Measurements from ENCODE around the gene NRG4. TPM values are rescaled to one million over a fixed set of nuclear protein-coding genes. Genes with fewer than 3 reads are reported as not detected.
"Not testable (repeated sequence)": the region's sequence is repeated elsewhere in the genome, so short reads cannot be mapped to it uniquely, and the experiment has no call there.

NRG4 gene
- total RNA-seq, 2 experiments from 2014 or later = not detected

DNA sequence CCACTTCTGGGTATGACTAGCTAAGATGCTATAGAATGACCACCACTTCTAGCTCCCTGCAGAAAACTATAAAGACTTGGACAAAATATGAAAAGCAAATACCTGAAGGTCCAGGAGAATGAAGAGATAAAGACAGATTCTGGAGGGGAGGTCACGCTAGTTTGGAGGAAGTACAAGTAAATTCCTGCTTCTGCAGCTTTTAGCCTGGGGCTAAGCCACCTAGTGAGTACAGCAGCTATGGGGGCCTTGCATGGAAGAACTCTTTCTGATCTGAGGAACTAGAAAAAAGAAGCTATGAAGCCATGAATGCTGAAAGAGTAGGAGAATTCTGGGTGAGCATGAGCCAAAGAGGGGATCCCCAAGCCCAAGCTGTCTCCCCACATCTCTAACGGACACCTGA is 29.8 kb downstream of the NRG4 start:
- no peak overlapping the region for H3K27ac Mint-ChIP-seq
- no peak overlapping the region for H3K4me3 Mint-ChIP-seq

DNA sequence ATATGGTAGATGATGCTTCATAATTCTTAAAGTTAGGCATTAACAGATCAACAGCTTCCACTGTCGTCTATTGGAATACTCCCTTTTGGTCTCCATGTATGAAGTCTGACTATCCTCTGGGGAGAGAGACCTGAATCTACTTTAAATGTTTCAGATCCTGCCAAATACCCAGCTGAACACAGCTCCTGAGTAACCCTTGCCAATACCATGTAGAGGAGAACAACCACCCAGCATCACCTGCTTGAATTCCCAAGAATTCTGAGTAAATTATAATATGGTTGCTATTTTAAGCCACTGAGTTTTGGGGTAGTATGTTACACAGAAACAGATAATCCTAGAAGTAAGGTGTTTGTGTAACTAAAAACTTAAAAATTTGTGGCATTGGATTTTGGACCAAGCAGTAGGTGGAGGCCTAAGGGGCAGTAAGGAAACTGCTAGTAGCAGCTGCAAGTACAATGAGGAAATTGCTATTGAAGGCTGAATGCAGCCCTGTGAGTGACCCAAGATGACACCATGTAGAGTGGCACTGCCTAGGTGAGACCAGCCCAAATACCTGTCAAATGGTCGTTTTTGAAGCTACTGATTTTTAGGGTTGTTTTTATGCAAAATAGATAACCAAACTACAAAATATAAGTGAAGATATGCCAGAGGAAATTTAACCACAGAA is 30.9 kb downstream of the NRG4 start:
- no peak for DNase-seq
- POLR2A ChIA-PET = no interaction called here
- Mint-ChIP-seq H3K9me3 (no peaks in the 10 kb centered on the region), H3K27ac (no peak overlapping the region), H3K36me3 (ENCODE audit: low read depth) (no peaks in the 10 kb centered on the region), H3K27me3 (peaks cover 34% of the 10 kb centered on the region), H3K4me1 (no peaks in the 10 kb centered on the region), H3K4me3 (no peak overlapping the region)
- CTCF ChIA-PET = no interaction called here

More for the DNA sequence above, 29.8 kb downstream of the NRG4 start:
- H3K27me3 Mint-ChIP-seq = peaks cover 34% of the 10 kb centered on the region
- H3K9me3 Mint-ChIP-seq = no peaks in the 10 kb centered on the region
- no peaks in the 10 kb centered on the region for H3K36me3 Mint-ChIP-seq (ENCODE audit: low read depth)
- ChIA-PET CTCF (no interaction called here), POLR2A (no interaction called here)
- DNase-seq = no peak
- H3K4me1 Mint-ChIP-seq = no peaks in the 10 kb centered on the region

- H3K4me3 Mint-ChIP-seq; DNase-seq; H3K4me1 Mint-ChIP-seq; H3K36me3 Mint-ChIP-seq (ENCODE audit: low read depth); POLR2A ChIA-PET; H3K9me3 Mint-ChIP-seq; CTCF ChIA-PET; H3K27ac Mint-ChIP-seq: not testable (repeated sequence)
- H3K27me3 Mint-ChIP-seq = peaks cover 62% of the 10 kb centered on the region
These were observed 35.5 kb downstream of the NRG4 start for GRCh38 chr15:75976766-75977165.

DNA sequence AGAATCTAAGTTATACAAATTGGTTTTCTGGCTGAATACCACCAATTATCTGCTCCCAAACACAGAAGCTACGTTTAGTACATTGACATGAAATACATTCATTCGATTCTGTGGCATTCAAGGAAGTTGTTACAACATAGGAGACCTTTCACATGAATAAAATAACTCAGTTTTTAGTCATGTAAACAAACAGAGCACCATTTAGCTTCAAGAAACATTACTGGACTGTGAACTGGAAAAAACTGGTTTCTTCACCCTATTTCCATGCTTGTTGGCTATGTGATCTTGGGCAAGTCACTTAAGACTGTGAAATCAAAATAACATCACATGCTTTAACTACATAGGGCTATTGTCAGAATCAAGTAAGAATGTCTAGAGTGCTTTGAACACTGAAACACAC is 46.2 kb downstream of the NRG4 start:
- Mint-ChIP-seq H3K36me3 (ENCODE audit: low read depth) (no peaks in the 10 kb centered on the region), H3K4me3 (no peak overlapping the region), H3K4me1 (no peaks in the 10 kb centered on the region), H3K27me3 (peaks cover 6% of the 10 kb centered on the region), H3K27ac (no peak overlapping the region), H3K9me3 (peaks cover 2% of the 10 kb centered on the region)
- ChIA-PET POLR2A (no interaction called here), CTCF (no interaction called here)
- DNase-seq = no peak

DNA sequence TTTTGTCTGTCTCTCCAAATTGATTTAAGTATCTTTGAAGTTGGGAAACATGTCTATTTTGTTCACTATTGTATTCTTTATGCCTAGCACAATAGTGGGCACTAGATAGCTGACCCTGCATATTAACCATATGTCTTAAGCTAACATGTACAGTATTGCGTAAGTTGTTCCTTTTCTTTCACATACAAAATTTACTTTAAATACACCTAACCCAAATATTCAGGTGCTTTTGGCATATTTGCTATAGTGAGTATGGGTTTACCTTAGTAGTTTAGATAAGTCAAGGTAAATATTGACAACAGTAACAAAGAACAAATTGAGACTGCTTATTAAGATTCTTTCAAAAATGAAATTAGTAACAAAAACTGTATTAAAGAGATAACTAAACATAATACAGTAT is 50.9 kb downstream of the NRG4 start:
- H3K36me3 Mint-ChIP-seq (ENCODE audit: low read depth) = no peaks in the 10 kb centered on the region
- POLR2A ChIA-PET = interaction anchor here (0.6 kb wide), 1 partner anchor 88 kb away, joined by 6 read pairs; no protein-coding TSS in a partner anchor
- DNase-seq = no peak
- no peak overlapping the region for H3K4me3 Mint-ChIP-seq
- peaks cover 25% of the 10 kb centered on the region for H3K27me3 Mint-ChIP-seq
- peaks cover 2% of the 10 kb centered on the region for H3K9me3 Mint-ChIP-seq
- CTCF ChIA-PET = no interaction called here
- H3K27ac Mint-ChIP-seq = no peak overlapping the region
- no peaks in the 10 kb centered on the region for H3K4me1 Mint-ChIP-seq

- H3K9me3 Mint-ChIP-seq = no peaks in the 10 kb centered on the region
- no peak overlapping the region for H3K27ac Mint-ChIP-seq
- no peak for DNase-seq
- CTCF ChIA-PET = no interaction called here
- peaks cover 6% of the 10 kb centered on the region for H3K4me1 Mint-ChIP-seq
- POLR2A ChIA-PET = no interaction called here
- H3K4me3 Mint-ChIP-seq = no peak overlapping the region
- peaks cover 57% of the 10 kb centered on the region for H3K27me3 Mint-ChIP-seq
- no peaks in the 10 kb centered on the region for H3K36me3 Mint-ChIP-seq (ENCODE audit: low read depth)
These were observed 56.5 kb downstream of the NRG4 start for GRCh38 chr15:75955720-75956119.

DNA sequence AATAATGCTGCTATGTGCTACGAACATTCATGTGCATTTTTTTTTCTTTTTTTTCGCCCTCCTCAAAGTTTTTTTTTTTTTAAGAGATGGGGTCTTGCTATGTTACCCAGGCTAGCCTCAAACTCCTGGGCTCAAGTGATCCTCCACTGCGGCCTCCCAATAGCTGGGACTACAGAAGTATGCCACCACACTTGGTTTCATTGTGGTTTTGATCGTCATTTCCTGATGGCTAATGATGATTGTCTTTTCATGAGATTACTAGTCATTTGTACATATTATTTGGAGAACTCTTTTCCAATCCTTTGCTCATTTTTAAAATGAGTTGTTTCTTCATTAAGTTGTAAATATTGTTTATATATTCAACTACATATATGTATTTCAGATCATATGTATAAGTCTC is 59.7 kb downstream of the NRG4 start:
- Mint-ChIP-seq H3K36me3 (ENCODE audit: low read depth) (no peaks in the 10 kb centered on the region), H3K27ac (no peak overlapping the region), H3K4me1 (peaks cover 6% of the 10 kb centered on the region), H3K27me3 (peaks cover 64% of the 10 kb centered on the region), H3K9me3 (no peaks in the 10 kb centered on the region), H3K4me3 (no peak overlapping the region)
- ChIA-PET CTCF (no interaction called here), POLR2A (no interaction called here)
- DNase-seq = no peak

GRCh38 chr15:75948761-75949296 is 63.4 kb downstream of the NRG4 start:
- H3K9me3 Mint-ChIP-seq = no peaks in the 10 kb centered on the region
- ChIA-PET CTCF (no interaction called here), POLR2A (no interaction called here)
- peaks cover 6% of the 10 kb centered on the region for H3K4me1 Mint-ChIP-seq
- H3K36me3 Mint-ChIP-seq (ENCODE audit: low read depth) = no peaks in the 10 kb centered on the region
- no peak for DNase-seq
- no peak overlapping the region for H3K4me3 Mint-ChIP-seq
- H3K27me3 Mint-ChIP-seq = peaks cover 57% of the 10 kb centered on the region
- H3K27ac Mint-ChIP-seq = no peak overlapping the region

GRCh38 chr15:75947092-75947491 is 65.1 kb downstream of the NRG4 start:
- H3K4me3 Mint-ChIP-seq = no peak overlapping the region
- DNase-seq = no peak
- no peaks in the 10 kb centered on the region for H3K36me3 Mint-ChIP-seq (ENCODE audit: low read depth)
- peaks cover 46% of the 10 kb centered on the region for H3K27me3 Mint-ChIP-seq
- no peaks in the 10 kb centered on the region for H3K4me1 Mint-ChIP-seq
- POLR2A ChIA-PET = no interaction called here
- H3K27ac Mint-ChIP-seq = no peak overlapping the region
- CTCF ChIA-PET = no interaction called here
- no peaks in the 10 kb centered on the region for H3K9me3 Mint-ChIP-seq

- CTCF ChIA-PET = no interaction called here
- Mint-ChIP-seq H3K9me3 (no peaks in the 10 kb centered on the region), H3K4me3 (no peak overlapping the region), H3K4me1 (no peaks in the 10 kb centered on the region), H3K27ac (no peak overlapping the region), H3K36me3 (ENCODE audit: low read depth) (no peaks in the 10 kb centered on the region), H3K27me3 (peaks cover 40% of the 10 kb centered on the region)
- POLR2A ChIA-PET = no interaction called here
- DNase-seq = no peak
These were observed 66.3 kb downstream of the NRG4 start for GRCh38 chr15:75945953-75946352.

- DNase-seq = no peak
- CTCF ChIA-PET = no interaction called here
- H3K27me3 Mint-ChIP-seq = peaks cover 22% of the 10 kb centered on the region
- H3K36me3 Mint-ChIP-seq (ENCODE audit: low read depth) = peaks cover 9% of the 10 kb centered on the region
- H3K27ac Mint-ChIP-seq = no peak overlapping the region
- POLR2A ChIA-PET = no interaction called here
- H3K4me1 Mint-ChIP-seq = no peaks in the 10 kb centered on the region
- H3K4me3 Mint-ChIP-seq = no peak overlapping the region
- H3K9me3 Mint-ChIP-seq = no peaks in the 10 kb centered on the region
These were observed 68.5 kb downstream of the NRG4 start for GRCh38 chr15:75943713-75944215.

GRCh38 chr15:75943246-75943645 is 69.0 kb downstream of the NRG4 start:
- Mint-ChIP-seq H3K27me3 (peaks cover 21% of the 10 kb centered on the region), H3K9me3 (no peaks in the 10 kb centered on the region), H3K36me3 (ENCODE audit: low read depth) (peaks cover 14% of the 10 kb centered on the region), H3K4me1 (no peaks in the 10 kb centered on the region), H3K27ac (no peak overlapping the region), H3K4me3 (no peak overlapping the region)
- ChIA-PET CTCF (no interaction called here), POLR2A (no interaction called here)
- DNase-seq = no peak

DNA sequence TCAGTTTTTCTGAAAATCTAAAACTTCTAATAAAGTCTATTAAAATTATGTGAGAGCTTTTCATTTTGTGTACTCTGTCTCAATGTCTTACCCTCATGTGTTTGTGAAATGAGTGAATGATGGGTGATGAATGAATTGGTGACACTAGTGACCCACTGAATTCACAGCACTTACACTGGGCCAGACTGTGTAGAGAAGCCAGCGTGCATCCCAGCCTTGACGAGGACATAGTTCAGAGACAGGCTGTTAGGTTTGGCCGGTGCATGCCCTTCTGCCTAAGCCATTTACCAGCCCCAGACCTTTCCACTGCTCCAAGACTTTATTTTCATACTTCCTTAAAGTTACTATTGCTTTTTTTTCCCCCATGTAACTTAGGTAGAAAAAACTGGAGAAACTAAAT is 69.8 kb downstream of the NRG4 start:
- H3K27me3 Mint-ChIP-seq = peaks cover 18% of the 10 kb centered on the region
- H3K27ac Mint-ChIP-seq = no peak overlapping the region
- ChIA-PET POLR2A (no interaction called here), CTCF (interaction anchor here (1.2 kb wide), 1 partner anchor 13 kb away, joined by 3 read pairs; no protein-coding TSS in a partner anchor)
- no peak overlapping the region for H3K4me3 Mint-ChIP-seq
- no peaks in the 10 kb centered on the region for H3K9me3 Mint-ChIP-seq
- H3K4me1 Mint-ChIP-seq = no peaks in the 10 kb centered on the region
- H3K36me3 Mint-ChIP-seq (ENCODE audit: low read depth) = peaks cover 21% of the 10 kb centered on the region
- no peak for DNase-seq

- no peak overlapping the region for H3K4me3 Mint-ChIP-seq
- peaks cover 57% of the 10 kb centered on the region for H3K36me3 Mint-ChIP-seq (ENCODE audit: low read depth)
- H3K27me3 Mint-ChIP-seq = no peaks in the 10 kb centered on the region
- no peaks in the 10 kb centered on the region for H3K9me3 Mint-ChIP-seq
- H3K27ac Mint-ChIP-seq = no peak overlapping the region
- peaks cover 24% of the 10 kb centered on the region for H3K4me1 Mint-ChIP-seq
- ChIA-PET CTCF (interaction anchor here (1.2 to 1.5 kb wide), 2 partner anchors 26 to 208 kb away, joined by 3 to 5 read pairs; no protein-coding TSS in a partner anchor), POLR2A (no interaction called here)
- DNase-seq = no peak
These were observed 81.4 kb downstream of the NRG4 start for GRCh38 chr15:75930866-75931265.
